Measurements from ENCODE around the gene SH3BGR.

The SH3BGR gene

GRCh38 chr21:39555911-39556590 is 104.3 kb downstream of the SH3BGR start:
- Histone ChIP-seq H3K4me3 (replicated peaks; ENCODE audit: low read depth, low read length) (no peak overlapping the region), H3K27me3 (replicated peaks; ENCODE audit: control insufficient read depth, insufficient read depth, low read length) (no peaks in the 10 kb centered on the region), H3K36me3 (ENCODE audit: control insufficient read depth, insufficient read depth, low read length) (no peaks in the 10 kb centered on the region)
- DNase-seq (ENCODE audit: extremely low read depth, insufficient read length): no peak
- no peak for TF ChIP-seq CTCF (IDR thresholded peaks at IDR 0.05; ENCODE audit: insufficient read depth, low read length, poor library complexity, severe bottlenecking)

- no peak for DNase-seq (ENCODE audit: extremely low read depth, insufficient read length)
- no peak for TF ChIP-seq CTCF (IDR thresholded peaks at IDR 0.05; ENCODE audit: insufficient read depth, low read length, poor library complexity, severe bottlenecking)
- Histone ChIP-seq H3K36me3 (ENCODE audit: control insufficient read depth, insufficient read depth, low read length) (no peaks in the 10 kb centered on the region), H3K4me3 (replicated peaks; ENCODE audit: low read depth, low read length) (no peak overlapping the region), H3K27me3 (replicated peaks; ENCODE audit: control insufficient read depth, insufficient read depth, low read length) (no peaks in the 10 kb centered on the region)
Measured at GRCh38 chr21:39559511-39559910, 107.7 kb downstream of the SH3BGR start.

- no peak for DNase-seq (ENCODE audit: extremely low read depth, insufficient read length)
- Histone ChIP-seq H3K36me3 (ENCODE audit: control insufficient read depth, insufficient read depth, low read length) (no peaks in the 10 kb centered on the region), H3K27me3 (replicated peaks; ENCODE audit: control insufficient read depth, insufficient read depth, low read length) (no peaks in the 10 kb centered on the region), H3K4me3 (replicated peaks; ENCODE audit: low read depth, low read length) (no peak overlapping the region)
- TF ChIP-seq CTCF (IDR thresholded peaks at IDR 0.05; ENCODE audit: insufficient read depth, low read length, poor library complexity, severe bottlenecking): no peak
Measured at GRCh38 chr21:39561140-39561539, 109.4 kb downstream of the SH3BGR start.

- DNase-seq (ENCODE audit: extremely low read depth, insufficient read length): no peak
- no peak for TF ChIP-seq CTCF (IDR thresholded peaks at IDR 0.05; ENCODE audit: insufficient read depth, low read length, poor library complexity, severe bottlenecking)
- no peak overlapping the region for H3K4me3 ChIP-seq (replicated peaks; ENCODE audit: low read depth, low read length)
Measured at GRCh38 chr21:39562791-39563770, 111.3 kb downstream of the SH3BGR start.

GRCh38 chr21:39564200-39564599 is 112.4 kb downstream of the SH3BGR start:
- no peak for DNase-seq (ENCODE audit: extremely low read depth, insufficient read length)
- Histone ChIP-seq H3K4me3 (replicated peaks; ENCODE audit: low read depth, low read length) (no peak overlapping the region), H3K36me3 (ENCODE audit: control insufficient read depth, insufficient read depth, low read length) (no peaks in the 10 kb centered on the region), H3K27me3 (replicated peaks; ENCODE audit: control insufficient read depth, insufficient read depth, low read length) (no peaks in the 10 kb centered on the region)
- TF ChIP-seq CTCF (IDR thresholded peaks at IDR 0.05; ENCODE audit: insufficient read depth, low read length, poor library complexity, severe bottlenecking): no peak

More at GRCh38 chr21:39562791-39563770, 111.3 kb downstream of the SH3BGR start:
- Histone ChIP-seq H3K36me3 (ENCODE audit: control insufficient read depth, insufficient read depth, low read length) (no peaks in the 10 kb centered on the region), H3K27me3 (replicated peaks; ENCODE audit: control insufficient read depth, insufficient read depth, low read length) (no peaks in the 10 kb centered on the region)

All from GM06990 (cell line).